HL-60/S4 treated with retinoic acid at 250 ng/mL for 4 days and 3 days (cell line): ENCODE measurements around the gene LPA.
"Not testable (repeated sequence)": the region's sequence is repeated elsewhere in the genome, so short reads cannot be mapped to it uniquely, and the experiment has no call there.

Source experiments
- in situ Hi-C: fragments of 300-500 bp; cut with MboI; formaldehyde crosslinking; loops from 2 replicates; pipeline ENCODE4 v1.7.0; 2022; ENCODE audit warnings: low sequenced_read_pairs

Gene LPA

GRCh38 chr6:160662429-160662828 is 1.6 kb downstream of the LPA start:
- in situ Hi-C loops = no loop called here

- in situ Hi-C loops = no loop called here
These were observed 2.9 kb downstream of the LPA start for GRCh38 chr6:160661216-160661615.

GRCh38 chr6:160659562-160659961 is 4.5 kb downstream of the LPA start:
- in situ Hi-C loops = no loop called here

- in situ Hi-C loops = no loop called here
These were observed 29.4 kb downstream of the LPA start for GRCh38 chr6:160634706-160635105.

- in situ Hi-C loops = no loop called here
These were observed 67.9 kb downstream of the LPA start for GRCh38 chr6:160595838-160596832.

GRCh38 chr6:160595297-160595696 is 68.8 kb downstream of the LPA start:
- in situ Hi-C loops = not testable (repeated sequence)

GRCh38 chr6:160586374-160586773 is 77.7 kb downstream of the LPA start:
- in situ Hi-C loops = no loop called here

- in situ Hi-C loops = no loop called here
These were observed 80.3 kb downstream of the LPA start for GRCh38 chr6:160583794-160584193.

GRCh38 chr6:160581406-160581805 is 82.7 kb downstream of the LPA start:
- in situ Hi-C loops = no loop called here

GRCh38 chr6:160578515-160578914 is 85.6 kb downstream of the LPA start:
- in situ Hi-C loops = not testable (repeated sequence)

GRCh38 chr6:160573943-160574342 is 90.1 kb downstream of the LPA start:
- in situ Hi-C loops = no loop called here

- in situ Hi-C loops = not testable (repeated sequence)
These were observed 92.9 kb downstream of the LPA start for GRCh38 chr6:160571201-160571600.

- in situ Hi-C loops = no loop called here
These were observed 119.3 kb downstream of the LPA start for GRCh38 chr6:160544802-160545201.

- in situ Hi-C loops = no loop called here
These were observed 128.8 kb downstream of the LPA start for GRCh38 chr6:160535270-160535669.

- in situ Hi-C loops = no loop called here
These were observed 129.9 kb downstream of the LPA start for GRCh38 chr6:160534050-160534696.

- in situ Hi-C loops = no loop called here
These were observed 131.8 kb downstream of the LPA start for GRCh38 chr6:160532315-160532714.

- in situ Hi-C loops = no loop called here
These were observed 132.2 kb downstream of the LPA start for GRCh38 chr6:160531826-160532225.

- in situ Hi-C loops = not testable (repeated sequence)
These were observed 134.6 kb downstream of the LPA start for GRCh38 chr6:160529524-160529923.

GRCh38 chr6:160523223-160523622 is 140.9 kb downstream of the LPA start:
- in situ Hi-C loops = no loop called here

GRCh38 chr6:160520043-160520904 is 143.8 kb downstream of the LPA start:
- in situ Hi-C loops = no loop called here

GRCh38 chr6:160519603-160520042 is 144.5 kb downstream of the LPA start:
- in situ Hi-C loops = no loop called here
